SHP77 (cell line): ENCODE results near the gene ABHD17C.

Experiments
- DNase-seq, 2 experiments: peaks; one replicate each; lab custom pipeline; 2025; lab: John Stamatoyannopoulos, UW

Gene ABHD17C

GRCh38 chr15:80764535-80764934 is 69.4 kb downstream of the ABHD17C start:
- no peak for DNase-seq

GRCh38 chr15:80766275-80766674 is 71.2 kb downstream of the ABHD17C start:
- no peak for DNase-seq

- no peak for DNase-seq
Measured at GRCh38 chr15:80768158-80768557, 73.0 kb downstream of the ABHD17C start.

GRCh38 chr15:80769153-80769828 is 74.2 kb downstream of the ABHD17C start:
- DNase-seq: no peak

- no peak for DNase-seq
Measured at GRCh38 chr15:80769829-80770705, 75.0 kb downstream of the ABHD17C start.

GRCh38 chr15:80773122-80773551 is 78.0 kb downstream of the ABHD17C start:
- peak in 1 of 2 experiments; percentile 38 for DNase-seq

DNA sequence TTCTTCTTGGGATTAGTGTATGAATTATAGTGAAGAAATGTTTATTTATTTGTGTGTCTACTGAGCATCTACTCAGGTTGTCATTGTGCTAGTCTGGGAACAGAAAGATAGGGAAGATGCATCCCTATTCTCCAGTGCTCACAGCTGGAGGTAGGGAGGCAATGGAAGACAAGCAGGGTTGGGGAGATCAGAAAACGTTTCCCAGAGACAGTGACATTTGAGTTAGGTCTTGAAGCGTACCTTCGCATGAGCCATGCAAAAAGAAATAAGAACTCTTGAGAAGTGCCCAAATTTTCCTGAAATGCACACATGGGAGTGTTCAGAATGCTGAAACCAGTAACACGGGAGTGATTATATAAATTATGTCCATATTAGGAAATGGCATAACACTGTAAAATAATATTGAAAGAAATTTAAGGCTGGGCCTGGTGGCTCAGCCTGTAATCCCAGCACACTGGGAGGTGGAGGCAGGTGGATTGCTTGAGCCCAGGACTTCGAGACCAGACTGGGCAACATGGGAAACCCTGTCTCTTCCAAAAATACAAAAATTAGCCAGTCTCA is 78.8 kb downstream of the ABHD17C start:
- DNase-seq: no peak

- no peak for DNase-seq
Measured at GRCh38 chr15:80774486-80774885, 79.4 kb downstream of the ABHD17C start.

DNA sequence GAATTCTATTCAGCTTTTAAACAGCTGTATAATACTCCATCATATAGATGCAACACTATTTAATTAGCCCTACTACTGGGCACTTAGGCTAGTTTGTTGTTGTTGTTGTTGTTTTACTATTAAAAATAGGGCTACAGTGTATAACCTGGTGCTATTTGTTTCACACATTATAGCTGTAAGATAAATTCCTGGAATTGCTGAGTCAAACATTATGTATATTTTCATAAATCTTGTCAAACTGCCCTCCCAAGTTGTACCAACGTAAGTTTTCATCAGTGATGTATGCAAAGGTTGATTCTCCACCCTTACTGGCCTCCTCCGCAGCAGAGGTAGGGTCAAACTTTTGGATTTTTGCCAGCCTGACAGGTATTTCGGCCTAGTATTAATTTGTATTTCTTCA is 80.2 kb downstream of the ABHD17C start:
- no peak for DNase-seq

GRCh38 chr15:80776420-80777045 is 81.4 kb downstream of the ABHD17C start:
- DNase-seq: peak; percentile 74 to 79

DNA sequence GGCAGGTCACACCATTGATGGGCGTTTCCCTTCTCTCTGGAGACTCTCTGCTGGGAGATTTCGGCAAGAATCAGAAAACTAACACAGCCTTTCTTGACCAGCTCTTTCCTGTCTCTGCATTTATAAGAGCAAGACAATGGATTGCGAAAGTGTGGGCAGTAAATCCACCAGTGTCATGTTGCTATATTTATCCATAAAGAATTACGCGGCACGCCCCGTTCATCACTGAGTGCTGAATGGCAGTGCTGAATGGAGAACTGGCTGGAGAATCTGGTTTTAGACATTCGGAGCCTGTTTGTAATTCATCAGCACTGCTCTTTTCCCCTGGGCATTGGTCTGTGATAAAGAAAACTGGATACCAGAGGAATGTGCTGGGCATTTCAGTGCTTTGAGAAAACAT is 82.0 kb downstream of the ABHD17C start:
- DNase-seq: no peak

GRCh38 chr15:80777826-80778620 is 82.9 kb downstream of the ABHD17C start:
- DNase-seq: no peak

GRCh38 chr15:80778621-80778963 is 83.5 kb downstream of the ABHD17C start:
- DNase-seq: no peak

GRCh38 chr15:80778964-80779657 is 84.0 kb downstream of the ABHD17C start, which contains the start of gene CEMIP:
TSS of gene CEMIP (plus strand) at chr15:80779370. CDS start at chr15:80873880, 94,510 bp downstream.
- DNase-seq: peak; percentile 70 to 86

DNA sequence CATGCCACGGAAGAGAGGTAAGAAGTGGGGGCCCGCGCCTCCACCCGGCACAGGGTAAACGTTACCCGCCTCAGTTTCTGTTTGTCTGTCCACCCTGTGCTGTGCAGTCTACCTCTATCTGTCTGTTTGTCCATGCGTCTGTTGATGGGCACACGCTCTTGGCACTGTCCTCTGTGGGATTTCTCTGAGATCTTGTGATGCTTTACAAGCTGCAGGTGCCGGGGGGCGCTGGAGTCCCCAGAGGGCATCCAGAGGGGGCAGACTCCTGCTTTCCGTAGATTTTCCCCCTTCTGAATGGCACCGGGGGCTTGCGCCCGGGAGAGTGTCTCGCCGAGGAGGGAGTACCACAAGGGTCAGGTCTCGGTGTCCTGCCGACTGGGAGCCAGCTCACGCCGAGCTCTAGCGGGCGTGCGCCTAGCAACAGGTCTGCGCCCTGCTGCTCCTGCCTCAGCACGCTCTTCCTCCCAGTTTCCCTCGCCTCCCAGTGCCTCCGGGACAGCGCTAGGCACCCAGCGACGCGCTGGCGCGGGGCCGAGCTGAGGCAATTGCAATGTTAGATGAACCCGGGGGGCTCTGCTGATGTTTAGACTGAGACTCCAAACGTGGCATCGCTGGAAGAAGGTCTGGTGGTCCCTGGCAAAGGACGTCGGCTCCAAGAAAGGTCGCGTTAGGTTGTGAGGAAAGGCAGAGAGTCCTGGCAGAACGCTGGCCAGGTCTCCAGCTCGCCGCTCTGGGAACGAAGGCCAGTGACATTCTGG is 84.7 kb downstream of the ABHD17C start:
- DNase-seq: peak; percentile 40 to 58

DNA sequence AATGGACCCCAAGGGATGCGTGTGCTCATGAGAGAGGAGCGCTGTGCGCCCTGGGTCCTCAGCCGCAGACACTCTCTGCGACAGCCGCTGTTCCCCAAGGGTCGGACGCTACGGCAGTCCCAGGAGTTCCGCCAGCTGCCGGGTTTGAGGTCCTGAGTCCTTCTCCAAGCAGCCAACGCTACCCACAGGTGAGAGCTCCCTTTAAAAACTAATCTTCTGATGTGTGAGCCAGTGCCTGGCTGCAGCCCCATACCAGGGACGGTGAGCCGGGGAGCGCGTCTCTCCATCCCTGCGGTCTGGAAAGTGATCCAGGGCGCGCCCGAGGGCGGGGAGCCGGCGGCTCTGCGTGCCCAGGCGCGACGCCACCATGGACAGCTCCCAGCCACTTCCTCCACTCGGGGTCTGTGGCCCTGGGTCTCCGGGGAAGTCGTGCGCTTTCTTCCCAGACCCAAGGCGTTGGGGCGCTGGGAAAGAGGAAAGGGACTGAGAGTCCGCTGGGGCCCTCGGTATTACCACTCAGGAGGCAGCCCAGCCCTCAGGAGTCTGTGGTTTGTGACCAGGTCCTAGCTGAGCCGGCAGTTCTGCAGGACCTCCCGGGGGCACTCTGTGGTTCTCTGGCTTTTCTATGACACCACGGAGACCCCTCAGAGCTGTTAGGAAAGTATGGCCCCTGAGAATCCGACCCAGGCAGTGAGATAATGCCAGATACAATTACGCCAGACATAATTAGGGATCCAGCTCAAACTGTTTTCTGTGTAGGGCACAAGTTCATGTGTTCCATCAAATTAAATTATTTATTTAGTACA is 85.5 kb downstream of the ABHD17C start:
- no peak for DNase-seq

DNA sequence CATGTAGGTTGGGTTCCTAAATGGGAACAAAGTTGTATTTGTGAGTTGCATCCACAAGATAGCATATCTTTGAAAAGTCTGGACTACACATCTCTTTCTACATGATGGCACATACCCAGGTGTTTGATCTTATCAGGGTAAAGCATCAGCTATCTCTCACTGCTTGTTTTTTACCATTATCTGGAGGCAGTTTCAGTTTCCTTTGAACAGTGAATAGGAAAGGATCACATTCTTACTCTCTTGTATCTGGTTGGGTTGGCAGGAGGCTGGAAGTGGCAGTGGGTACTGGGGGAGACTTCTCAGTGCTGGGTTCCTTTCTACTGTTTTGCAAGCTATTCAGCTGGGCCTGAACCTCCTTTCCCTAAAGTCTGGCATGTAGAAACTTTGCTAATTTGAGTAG is 88.2 kb downstream of the ABHD17C start:
- no peak for DNase-seq

DNA sequence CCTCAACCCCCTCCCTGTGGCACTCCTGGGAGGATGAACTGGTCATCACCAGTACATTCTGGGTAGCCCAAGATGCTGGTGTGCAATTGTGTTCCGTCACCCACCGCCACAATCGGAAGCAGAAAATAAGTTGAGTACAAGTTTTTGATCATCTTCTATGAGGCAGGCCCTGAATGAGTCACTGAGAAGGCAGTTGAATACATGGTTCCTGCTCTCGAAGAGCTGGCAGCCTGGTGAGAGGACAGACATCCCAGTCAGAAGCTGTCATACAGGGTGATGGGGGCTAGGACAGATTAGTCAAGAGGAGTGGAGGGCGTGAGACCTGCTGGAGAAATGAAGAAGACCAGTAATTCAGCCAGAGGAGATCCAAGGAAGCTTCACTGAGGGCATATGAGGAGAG is 90.2 kb downstream of the ABHD17C start:
- DNase-seq: no peak

GRCh38 chr15:80785811-80786354 is 90.8 kb downstream of the ABHD17C start:
- no peak for DNase-seq
